ENCODE measurements around the gene CCNA2.

The CCNA2 gene

DNA sequence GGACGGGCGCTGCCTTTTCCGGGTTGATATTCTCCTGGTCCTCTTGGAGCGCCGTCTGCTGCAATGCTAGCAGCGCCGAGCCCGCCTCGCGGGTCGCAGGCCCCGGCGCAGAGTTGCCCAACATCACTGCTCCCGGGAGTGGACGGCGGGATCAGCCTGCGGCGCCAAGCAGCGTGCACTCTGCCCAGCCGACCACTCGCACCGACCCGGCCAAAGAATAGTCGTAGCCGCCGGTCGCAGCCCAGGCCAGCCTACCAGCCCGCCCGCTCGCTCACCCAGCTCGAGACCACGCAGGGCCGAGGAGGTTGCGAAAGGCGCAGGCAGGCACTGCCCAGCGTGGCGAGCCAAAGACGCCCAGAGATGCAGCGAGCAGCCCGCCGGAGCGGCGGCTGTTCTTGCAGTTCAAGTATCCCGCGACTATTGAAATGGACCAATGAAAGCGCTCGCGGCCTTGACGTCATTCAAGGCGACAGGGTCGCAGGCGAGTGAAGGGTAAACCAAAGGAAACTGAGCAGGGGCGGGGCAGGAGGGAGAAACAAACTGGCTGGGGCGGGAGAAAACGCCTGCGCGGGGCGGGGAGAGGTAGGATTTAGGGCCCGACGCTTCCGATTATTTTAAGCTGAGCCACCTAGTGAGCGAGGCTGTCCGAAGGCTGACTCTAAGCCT, at the start of gene CCNA2:
Gene CCNA2 (minus strand): TSS at position 379 of the 666 bp plus-strand sequence. CDS start 255 bp downstream, at position 124.
- no peak for TF ChIP-seq RAD21 (IDR thresholded peaks at IDR 0.05; ENCODE audit: low read depth)
- TF ChIP-seq CEBPB (IDR thresholded peaks at IDR 0.05) = peak; percentile 84
- TF ChIP-seq TEAD4 (IDR thresholded peaks at IDR 0.05) = peak; percentile 26
- peak; percentile 29; the same call in 1 of the 2 replicates for TF ChIP-seq TCF12 (IDR thresholded peaks at IDR 0.05; ENCODE audit: low read depth)
- peak; percentile 76 for TF ChIP-seq TAF1 (IDR thresholded peaks at IDR 0.05; ENCODE audit: low read depth)
- TF ChIP-seq FOXM1 (IDR thresholded peaks at IDR 0.05; ENCODE audit: borderline replicate concordance, low read depth) = peak; percentile 100
- TF ChIP-seq, protein P1, sequence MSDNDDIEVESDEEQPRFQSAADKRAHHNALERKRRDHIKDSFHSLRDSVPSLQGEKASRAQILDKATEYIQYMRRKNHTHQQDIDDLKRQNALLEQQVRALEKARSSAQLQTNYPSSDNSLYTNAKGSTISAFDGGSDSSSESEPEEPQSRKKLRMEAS (IDR thresholded peaks at IDR 0.05) = peak; percentile 88
- 0 out of 2 replicates have a peak, but pooled peaks have one; percentile 13 for TF ChIP-seq EP300 (IDR thresholded peaks at IDR 0.05; ENCODE audit: borderline replicate concordance)
- peak; percentile 97 for TF ChIP-seq CREB1 (IDR thresholded peaks at IDR 0.05; ENCODE audit: low read depth)
- no peak for TF ChIP-seq NFIC (IDR thresholded peaks at IDR 0.05)
- TF ChIP-seq, protein P2, sequence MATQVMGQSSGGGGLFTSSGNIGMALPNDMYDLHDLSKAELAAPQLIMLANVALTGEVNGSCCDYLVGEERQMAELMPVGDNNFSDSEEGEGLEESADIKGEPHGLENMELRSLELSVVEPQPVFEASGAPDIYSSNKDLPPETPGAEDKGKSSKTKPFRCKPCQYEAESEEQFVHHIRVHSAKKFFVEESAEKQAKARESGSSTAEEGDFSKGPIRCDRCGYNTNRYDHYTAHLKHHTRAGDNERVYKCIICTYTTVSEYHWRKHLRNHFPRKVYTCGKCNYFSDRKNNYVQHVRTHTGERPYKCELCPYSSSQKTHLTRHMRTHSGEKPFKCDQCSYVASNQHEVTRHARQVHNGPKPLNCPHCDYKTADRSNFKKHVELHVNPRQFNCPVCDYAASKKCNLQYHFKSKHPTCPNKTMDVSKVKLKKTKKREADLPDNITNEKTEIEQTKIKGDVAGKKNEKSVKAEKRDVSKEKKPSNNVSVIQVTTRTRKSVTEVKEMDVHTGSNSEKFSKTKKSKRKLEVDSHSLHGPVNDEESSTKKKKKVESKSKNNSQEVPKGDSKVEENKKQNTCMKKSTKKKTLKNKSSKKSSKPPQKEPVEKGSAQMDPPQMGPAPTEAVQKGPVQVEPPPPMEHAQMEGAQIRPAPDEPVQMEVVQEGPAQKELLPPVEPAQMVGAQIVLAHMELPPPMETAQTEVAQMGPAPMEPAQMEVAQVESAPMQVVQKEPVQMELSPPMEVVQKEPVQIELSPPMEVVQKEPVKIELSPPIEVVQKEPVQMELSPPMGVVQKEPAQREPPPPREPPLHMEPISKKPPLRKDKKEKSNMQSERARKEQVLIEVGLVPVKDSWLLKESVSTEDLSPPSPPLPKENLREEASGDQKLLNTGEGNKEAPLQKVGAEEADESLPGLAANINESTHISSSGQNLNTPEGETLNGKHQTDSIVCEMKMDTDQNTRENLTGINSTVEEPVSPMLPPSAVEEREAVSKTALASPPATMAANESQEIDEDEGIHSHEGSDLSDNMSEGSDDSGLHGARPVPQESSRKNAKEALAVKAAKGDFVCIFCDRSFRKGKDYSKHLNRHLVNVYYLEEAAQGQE (IDR thresholded peaks at IDR 0.05; ENCODE audit: low read depth) = no peak

DNA sequence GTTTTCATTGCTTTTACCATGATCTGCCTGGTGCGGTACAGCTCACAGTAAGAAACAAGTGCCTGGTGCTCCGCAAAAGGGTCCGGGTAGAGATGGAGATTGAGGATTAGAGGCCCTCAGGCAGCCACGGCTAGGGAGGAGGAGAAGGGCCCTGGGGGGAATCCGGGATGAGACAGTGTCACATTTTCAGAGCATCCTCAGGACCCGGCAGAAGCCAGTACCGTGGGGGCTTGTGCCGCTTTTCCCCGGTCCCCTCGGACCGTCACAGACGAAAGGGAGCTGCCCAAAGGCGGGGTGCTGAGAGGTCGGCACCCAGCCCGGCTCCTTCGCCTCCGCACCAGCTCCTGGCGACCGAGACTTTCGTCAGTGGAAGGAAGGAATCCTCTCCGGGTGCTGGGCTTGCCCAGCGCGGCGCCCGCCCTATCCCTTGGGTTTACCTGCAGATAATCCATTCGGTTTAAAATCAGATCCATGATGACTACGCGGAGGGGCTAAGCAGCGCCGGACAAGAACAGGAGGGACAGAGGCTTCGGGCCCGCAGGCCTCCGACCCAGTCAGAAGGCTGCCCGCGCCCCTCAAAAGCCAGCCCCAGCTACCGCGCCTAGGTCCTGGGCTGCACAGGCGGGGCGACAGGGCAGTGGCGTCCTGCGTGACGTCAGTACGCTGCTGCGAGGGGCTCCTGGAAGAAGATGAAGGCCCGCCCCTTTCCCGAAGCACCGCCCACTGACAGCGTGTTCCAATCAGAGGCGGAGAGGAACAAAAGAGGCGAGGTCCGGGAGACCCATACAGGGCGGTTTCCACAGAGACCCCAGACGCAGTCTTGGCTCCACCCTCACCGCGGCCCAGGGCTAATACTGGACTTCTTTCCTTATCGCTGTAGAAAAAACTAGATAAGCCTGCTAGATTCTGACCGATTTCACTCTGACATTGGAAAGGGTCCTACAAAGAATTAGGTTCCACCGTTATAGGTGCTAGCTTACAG, 46.4 kb upstream of the CCNA2 start, which contains the start of gene BBS7:
Gene BBS7 (minus strand): TSS at position 634 of the 982 bp plus-strand sequence. CDS start 161 bp downstream, at position 473.
- TF ChIP-seq TAF1 (IDR thresholded peaks at IDR 0.05; ENCODE audit: low read depth) (peak; percentile 80), RAD21 (IDR thresholded peaks at IDR 0.05; ENCODE audit: low read depth) (no peak), ZBTB7A (IDR thresholded peaks at IDR 0.05; ENCODE audit: low read depth) (0 out of 2 replicates have a peak, but pooled peaks have one; percentile 45), NFIC (IDR thresholded peaks at IDR 0.05) (no peak), EP300 (IDR thresholded peaks at IDR 0.05; ENCODE audit: borderline replicate concordance) (no peak), YY1 (IDR thresholded peaks at IDR 0.05; ENCODE audit: low read depth) (0 out of 2 replicates have a peak, but pooled peaks have one; percentile 30), TCF12 (IDR thresholded peaks at IDR 0.05; ENCODE audit: low read depth) (peak; percentile 36), CREB1 (IDR thresholded peaks at IDR 0.05; ENCODE audit: low read depth) (peak; percentile 78), EGR1 (IDR thresholded peaks at IDR 0.05) (no peak), FOXM1 (IDR thresholded peaks at IDR 0.05; ENCODE audit: borderline replicate concordance, low read depth) (0 out of 2 replicates have a peak, but pooled peaks have one; percentile 20), TEAD4 (IDR thresholded peaks at IDR 0.05) (0 out of 2 replicates have a peak, but pooled peaks have one; percentile 15), CEBPB (IDR thresholded peaks at IDR 0.05) (no peak)
- TF ChIP-seq, protein P2 (IDR thresholded peaks at IDR 0.05; ENCODE audit: low read depth) = peak; percentile 20; the same call in 1 of the 2 replicates
- TF ChIP-seq, protein P1 (IDR thresholded peaks at IDR 0.05) = peak; percentile 79
- TF ChIP-seq, protein P3, sequence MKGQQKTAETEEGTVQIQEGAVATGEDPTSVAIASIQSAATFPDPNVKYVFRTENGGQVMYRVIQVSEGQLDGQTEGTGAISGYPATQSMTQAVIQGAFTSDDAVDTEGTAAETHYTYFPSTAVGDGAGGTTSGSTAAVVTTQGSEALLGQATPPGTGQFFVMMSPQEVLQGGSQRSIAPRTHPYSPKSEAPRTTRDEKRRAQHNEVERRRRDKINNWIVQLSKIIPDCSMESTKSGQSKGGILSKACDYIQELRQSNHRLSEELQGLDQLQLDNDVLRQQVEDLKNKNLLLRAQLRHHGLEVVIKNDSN (IDR thresholded peaks at IDR 0.05) = no peak

DNA sequence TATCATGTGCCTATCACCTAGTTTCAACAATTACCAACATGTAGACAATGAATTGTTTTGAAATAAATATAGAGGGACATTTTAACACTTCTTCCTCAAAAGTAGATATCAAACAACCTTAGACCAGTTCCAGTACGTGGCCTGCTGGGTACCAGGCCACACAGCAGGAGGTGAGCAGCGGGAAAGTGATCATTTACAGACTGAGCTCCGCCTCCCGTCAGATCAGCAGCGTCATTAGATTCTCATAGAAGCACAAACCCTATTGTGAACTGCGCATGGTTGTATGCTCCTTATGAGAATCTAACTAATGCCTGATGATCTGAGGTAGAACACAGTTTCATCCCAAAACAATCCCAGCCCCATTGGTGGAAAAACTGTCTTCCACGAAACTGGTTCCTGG, 40.1 kb upstream of the CCNA2 start:
- no peak for TF ChIP-seq FOXM1 (IDR thresholded peaks at IDR 0.05; ENCODE audit: borderline replicate concordance, low read depth)
- no peak for TF ChIP-seq TAF1 (IDR thresholded peaks at IDR 0.05; ENCODE audit: low read depth)
- TF ChIP-seq NFIC (IDR thresholded peaks at IDR 0.05) = no peak
- TF ChIP-seq RAD21 (IDR thresholded peaks at IDR 0.05; ENCODE audit: low read depth) = no peak
- TF ChIP-seq, protein P3 (IDR thresholded peaks at IDR 0.05) = no peak
- TF ChIP-seq, protein P2 (IDR thresholded peaks at IDR 0.05; ENCODE audit: low read depth) = no peak
- TF ChIP-seq ZBTB7A (IDR thresholded peaks at IDR 0.05; ENCODE audit: low read depth) = no peak
- no peak for TF ChIP-seq EGR1 (IDR thresholded peaks at IDR 0.05)
- TF ChIP-seq YY1 (IDR thresholded peaks at IDR 0.05; ENCODE audit: low read depth) = no peak
- no peak for TF ChIP-seq EP300 (IDR thresholded peaks at IDR 0.05; ENCODE audit: borderline replicate concordance)
- TF ChIP-seq, protein P1 (IDR thresholded peaks at IDR 0.05) = no peak
- no peak for TF ChIP-seq TCF12 (IDR thresholded peaks at IDR 0.05; ENCODE audit: low read depth)
- no peak for TF ChIP-seq CEBPB (IDR thresholded peaks at IDR 0.05)
- TF ChIP-seq CREB1 (IDR thresholded peaks at IDR 0.05; ENCODE audit: low read depth) = no peak
- TF ChIP-seq TEAD4 (IDR thresholded peaks at IDR 0.05) = no peak

Data from Ishikawa (cell line).